AG09319 (cell line): ENCODE measurements around the gene SLFN12.
A peak's percentile ranks its signal among the peaks of the same experiment; 100 is the strongest.

Experiments used
- DNase-seq: peaks from one replicate; pipeline ENCODE4 v3.0.0-alpha.2; 2010; ENCODE audit warnings: low read depth; ENCODE audit errors: extremely low read depth
- CTCF ChIP-seq: IDR thresholded peaks from 2 replicates; pipeline ENCODE4 v1.5.1; 2011; ENCODE audit warnings: low read depth, mild to moderate bottlenecking, inconsistent platforms, low read length, moderate library complexity

Gene SLFN12

GRCh38 chr17:35374766-35375344, 57.4 kb downstream of the SLFN12 start:
- no peak for DNase-seq
- TF ChIP-seq CTCF, result no peak

- peak; percentile 61 for DNase-seq
- TF ChIP-seq CTCF, result no peak
Measured at GRCh38 chr17:35373984-35374765, 58.1 kb downstream of the SLFN12 start.

- TF ChIP-seq CTCF, result no peak
- DNase-seq, result peak; percentile 95
Measured at GRCh38 chr17:35373534-35373983, 58.7 kb downstream of the SLFN12 start, which contains the start of gene SLFN11. TSS of gene SLFN11 (minus strand) at chr17:35373621. CDS start at chr17:35363807, 9,814 bp downstream.

GRCh38 chr17:35372846-35373533, 59.3 kb downstream of the SLFN12 start:
- no peak for DNase-seq
- no peak for TF ChIP-seq CTCF

- TF ChIP-seq CTCF, result no peak
- DNase-seq, result no peak
Measured at GRCh38 chr17:35371934-35372333, 60.4 kb downstream of the SLFN12 start.

- no peak for TF ChIP-seq CTCF
- DNase-seq, result no peak
Measured at GRCh38 chr17:35368081-35368830, 64.0 kb downstream of the SLFN12 start.
